Stimulated activated CD4-positive, alpha-beta T cell treated with anti-CD3 and anti-CD28 coated beads, Interleukin-2, amount 100 ng/mL, for 24 hours (primary cell): ENCODE measurements around the gene ECPAS.
"Not testable (repeated sequence)": the region's sequence is repeated elsewhere in the genome, so short reads cannot be mapped to it uniquely, and the experiment has no call there.

Source experiments
- DNase-seq, 2 donors: peaks; one replicate each; pipeline ENCODE4 v3.0.0-alpha.2; 2020

ECPAS gene

GRCh38 chr9:111483858-111484571 is at the start of gene ECPAS:
ECPAS (minus strand) TSS chr9:111484383; CDS start chr9:111472918, 11,465 bp downstream.
- peak; percentile 68 to 79 for DNase-seq

- DNase-seq, result no peak
Observed at GRCh38 chr9:111533099-111533790, 49.1 kb upstream of the ECPAS start.

- DNase-seq, result no peak
Observed at GRCh38 chr9:111531716-111532115, 47.5 kb upstream of the ECPAS start.

- DNase-seq, result no peak
Observed at GRCh38 chr9:111529787-111530186, 45.6 kb upstream of the ECPAS start.

GRCh38 chr9:111527347-111527746 is 43.2 kb upstream of the ECPAS start:
- DNase-seq, result no peak

- peak; percentile 70 to 79 for DNase-seq
Observed at GRCh38 chr9:111525056-111525977, 41.1 kb upstream of the ECPAS start, which contains the start of gene ZNF483. ZNF483 (plus strand) TSS chr9:111525179; CDS start chr9:111527396, 2,217 bp downstream.

- DNase-seq, result no peak
Observed at GRCh38 chr9:111524731-111525055, 40.5 kb upstream of the ECPAS start.

GRCh38 chr9:111516061-111516465 is 31.9 kb upstream of the ECPAS start:
- no peak for DNase-seq

GRCh38 chr9:111514967-111515366 is 30.8 kb upstream of the ECPAS start:
- DNase-seq, result no peak

GRCh38 chr9:111511581-111511980 is 27.4 kb upstream of the ECPAS start:
- DNase-seq, result not testable (repeated sequence)

GRCh38 chr9:111502506-111502905 is 18.3 kb upstream of the ECPAS start:
- no peak for DNase-seq

GRCh38 chr9:111501648-111502047 is 17.5 kb upstream of the ECPAS start:
- no peak for DNase-seq

- no peak for DNase-seq
Observed at GRCh38 chr9:111501005-111501562, 16.9 kb upstream of the ECPAS start.

GRCh38 chr9:111497196-111497595 is 13.0 kb upstream of the ECPAS start:
- DNase-seq, result not testable (repeated sequence)

- DNase-seq, result no peak
Observed at GRCh38 chr9:111484572-111484894, 350 bp upstream of the ECPAS start.

GRCh38 chr9:111483439-111483857 is 735 bp downstream of the ECPAS start:
- peak; percentile 52 to 60 for DNase-seq

- peak; percentile 66 to 71 for DNase-seq
Observed at GRCh38 chr9:111482694-111483438, 1.3 kb downstream of the ECPAS start.

- DNase-seq, result no peak
Observed at GRCh38 chr9:111481885-111482636, 2.1 kb downstream of the ECPAS start.

- DNase-seq, result no peak
Observed at GRCh38 chr9:111477677-111478076, 6.5 kb downstream of the ECPAS start.

GRCh38 chr9:111475195-111475594 is 9.0 kb downstream of the ECPAS start:
- DNase-seq, result no peak

- no peak for DNase-seq
Observed at GRCh38 chr9:111474385-111474784, 9.8 kb downstream of the ECPAS start.
